Gastroesophageal sphincter (tissue), 4 donors: ENCODE results near the gene TRDMT1. TPM values are rescaled to one million over a fixed set of nuclear protein-coding genes. Genes with fewer than 3 reads are reported as not detected.

ENCODE experiments used
- ATAC-seq: fragments of 150-250 bp; one replicate; pipeline ENCODE4 v1.9.1; 2016; ENCODE audit warnings: mild to moderate bottlenecking, moderate library complexity
- H3K27ac ChIP-seq, 4 donors: fragments of 200-600 bp; sonication (generic) in 3 of 4; 1 replicate in 3 of 4; 2 replicates in 1 of 4; pipeline ENCODE4 v1.5.1; 2016 to 2019
- H3K27me3 ChIP-seq: fragments of 200-600 bp; sonication (generic); one replicate; pipeline ENCODE4 v1.5.1; 2019
- H3K36me3 ChIP-seq, 2 donors: fragments of 200-600 bp; sonication (generic); one replicate each; pipeline ENCODE4 v1.5.1; 2019; ENCODE audit warnings: control low read depth in 1 of 2
- H3K4me1 ChIP-seq, 3 donors: fragments of 200-600 bp; sonication (generic); 1 replicate in 2 of 3; 2 replicates in 1 of 3; pipeline ENCODE4 v1.5.1; 2016 to 2019; ENCODE audit warnings: control low read depth in 2 of 3
- H3K4me3 ChIP-seq, 2 donors: fragments of 200-600 bp; sonication (generic); one replicate each; pipeline ENCODE4 v1.5.1; 2019; ENCODE audit warnings: mild to moderate bottlenecking in 1 of 2, moderate library complexity in 1 of 2
- H3K9me3 ChIP-seq, 3 donors: fragments of 200-600 bp; sonication (generic); one replicate each; pipeline ENCODE4 v1.5.1; 2017 to 2019; ENCODE audit warnings: control low read depth in 2 of 3
- EP300 ChIP-seq: sonication (generic); formaldehyde crosslinking; IDR thresholded peaks from one replicate; pipeline ENCODE4 v1.6.1; 2017; ENCODE audit warnings: antibody characterized with exemption, mild to moderate bottlenecking
- POLR2A ChIP-seq, 2 donors: fragments of 450-650 bp; IDR thresholded peaks; one replicate each; pipeline ENCODE4 v1.6.1; 2017; ENCODE audit warnings: antibody characterized with exemption in 2 of 2, mild to moderate bottlenecking in 2 of 2, moderate library complexity in 1 of 2
- POLR2AphosphoS5 ChIP-seq: sonication (generic); formaldehyde crosslinking; IDR thresholded peaks from one replicate; pipeline ENCODE4 v1.6.1; 2017; ENCODE audit warnings: antibody characterized with exemption
- WGBS, 2 donors: methylation state at CpG; one replicate each; pipeline ENCODE4 v1.1.5; 2018; ENCODE audit warnings: low coverage in 1 of 2; 5-methylcytosine and 5-hydroxymethylcytosine counted together
- small RNA-seq, 4 donors: library from RNA; depleted of rRNA; stranded (forward); fragments of <200 nt; gene quantifications; one replicate each; pipeline ENCODE3, GENCODE V24; 2016
- total RNA-seq, 4 donors: library from RNA; depleted of rRNA; stranded (reverse); fragments of >200 nt; gene quantifications; one replicate each; pipeline ENCODE4 v1.1.0, GENCODE V29; 2016
- TF ChIP-seq, protein P1 (sequence below), 4 experiments: fragments of 200-600 bp in 2 of 4; fragments of 450-650 bp in 2 of 4; sonication (generic) in 1 of 4; IDR thresholded peaks; one replicate each; pipeline ENCODE4 v1.5.1; 2017 to 2019; ENCODE audit warnings: antibody characterized with exemption in 4 of 4, mild to moderate bottlenecking in 2 of 4, moderate library complexity in 2 of 4

The TRDMT1 gene
- total RNA-seq, 4 donors from 2014 or later = 4.5 to 6.4 (median 5.3) TPM

DNA sequence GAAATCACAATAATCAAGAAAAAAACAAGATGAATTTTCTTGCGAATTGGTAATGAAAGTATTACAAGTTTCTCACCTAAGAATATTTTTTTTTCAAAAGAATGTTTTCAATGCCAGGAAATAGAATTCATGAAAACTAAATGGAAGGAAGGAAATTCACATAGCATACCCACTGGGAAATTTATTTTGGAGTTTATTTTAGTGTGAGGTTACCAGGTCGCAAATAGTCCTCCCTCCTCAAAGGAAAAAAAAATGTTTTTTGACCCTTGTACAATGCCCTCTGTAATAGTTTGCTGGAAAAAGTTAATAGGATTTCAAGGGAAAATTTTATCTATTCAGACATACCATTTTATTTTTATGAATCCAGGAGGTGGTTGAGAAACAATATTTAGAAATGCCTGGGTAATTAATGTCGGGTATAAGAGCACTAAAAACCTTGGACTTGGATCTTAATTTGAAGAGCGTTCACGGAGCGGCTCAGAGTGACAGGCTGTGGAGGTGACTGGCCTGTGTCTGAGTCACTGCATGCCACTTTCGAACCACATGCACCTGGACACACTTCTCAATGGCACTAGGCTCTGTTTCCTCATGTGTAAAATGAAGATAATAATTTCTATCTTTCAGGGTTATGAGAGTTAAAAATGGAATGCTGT lies 100.1 kb downstream of the TRDMT1 start:
- TF ChIP-seq POLR2A (IDR thresholded peaks at IDR 0.05) (no peak), EP300 (no peak), POLR2AphosphoS5 (no peak)
- TF ChIP-seq, protein P1, sequence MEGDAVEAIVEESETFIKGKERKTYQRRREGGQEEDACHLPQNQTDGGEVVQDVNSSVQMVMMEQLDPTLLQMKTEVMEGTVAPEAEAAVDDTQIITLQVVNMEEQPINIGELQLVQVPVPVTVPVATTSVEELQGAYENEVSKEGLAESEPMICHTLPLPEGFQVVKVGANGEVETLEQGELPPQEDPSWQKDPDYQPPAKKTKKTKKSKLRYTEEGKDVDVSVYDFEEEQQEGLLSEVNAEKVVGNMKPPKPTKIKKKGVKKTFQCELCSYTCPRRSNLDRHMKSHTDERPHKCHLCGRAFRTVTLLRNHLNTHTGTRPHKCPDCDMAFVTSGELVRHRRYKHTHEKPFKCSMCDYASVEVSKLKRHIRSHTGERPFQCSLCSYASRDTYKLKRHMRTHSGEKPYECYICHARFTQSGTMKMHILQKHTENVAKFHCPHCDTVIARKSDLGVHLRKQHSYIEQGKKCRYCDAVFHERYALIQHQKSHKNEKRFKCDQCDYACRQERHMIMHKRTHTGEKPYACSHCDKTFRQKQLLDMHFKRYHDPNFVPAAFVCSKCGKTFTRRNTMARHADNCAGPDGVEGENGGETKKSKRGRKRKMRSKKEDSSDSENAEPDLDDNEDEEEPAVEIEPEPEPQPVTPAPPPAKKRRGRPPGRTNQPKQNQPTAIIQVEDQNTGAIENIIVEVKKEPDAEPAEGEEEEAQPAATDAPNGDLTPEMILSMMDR (IDR thresholded peaks at IDR 0.05) = no peak
- Histone ChIP-seq H3K27ac (no peak overlapping the region), H3K36me3 (no peaks in the 10 kb centered on the region), H3K27me3 (no peaks in the 10 kb centered on the region), H3K4me3 (no peak overlapping the region), H3K9me3 (no peaks in the 10 kb centered on the region), H3K4me1 (peaks cover 0 to 3% (median 0%) of the 10 kb centered on the region in 3 donors)
- no peak for ATAC-seq
- WGBS, 2 donors = 71 to 89% methylated on average over 4 to 7 of the region's 7 CpGs

GRCh38 chr10:17100586-17100985 lies 100.9 kb downstream of the TRDMT1 start:
- H3K27ac ChIP-seq = no peak overlapping the region
- H3K36me3 ChIP-seq = no peaks in the 10 kb centered on the region
- no peaks in the 10 kb centered on the region for H3K27me3 ChIP-seq
- no peak overlapping the region for H3K4me3 ChIP-seq
- H3K4me1 ChIP-seq = peaks cover 0 to 3% (median 0%) of the 10 kb centered on the region in 3 donors
- 61 to 76% methylated on average over 8 to 9 of the region's 9 CpGs for WGBS, 2 donors
- no peak for ATAC-seq
- no peak for TF ChIP-seq POLR2A (IDR thresholded peaks at IDR 0.05)
- no peak for TF ChIP-seq POLR2AphosphoS5
- TF ChIP-seq, protein P1 (IDR thresholded peaks at IDR 0.05) = no peak
- no peak for TF ChIP-seq EP300
- no peaks in the 10 kb centered on the region for H3K9me3 ChIP-seq

- H3K4me3 ChIP-seq = no peak overlapping the region
- ATAC-seq = no peak
Observed at GRCh38 chr10:17098012-17098411, 103.5 kb downstream of the TRDMT1 start.

More at GRCh38 chr10:17098012-17098411, 103.5 kb downstream of the TRDMT1 start:
- 85 to 96% methylated on average over 2 to 3 of the region's 3 CpGs for WGBS, 2 donors
- TF ChIP-seq POLR2AphosphoS5 (no peak), EP300 (no peak), POLR2A (IDR thresholded peaks at IDR 0.05) (no peak)
- TF ChIP-seq, protein P1 (IDR thresholded peaks at IDR 0.05) = no peak
- Histone ChIP-seq H3K36me3 (no peaks in the 10 kb centered on the region), H3K27ac (no peak overlapping the region), H3K9me3 (no peaks in the 10 kb centered on the region), H3K4me1 (no peaks in the 10 kb centered on the region), H3K27me3 (no peaks in the 10 kb centered on the region)

Small RNA genes lying within 50 kb of the gene (small RNA-seq; reads per million reads assigned to genes)
- 0 reads per million in 4 donors for gene AC067747.1

Other genes starting within 250 kb of the TRDMT1 start
- 1 to 10 TPM in 3 of 4 donors, under 1 TPM in 1; 0.37 to 2.8 (median 1.6) TPM for gene CUBN, start 71.9 kb downstream of the TRDMT1 start, total RNA-seq
- gene VIM, start 26.6 kb upstream of the TRDMT1 start, total RNA-seq = 1,000 to 10,000 TPM; 1,560 to 2,767 (median 2,026) TPM